ENCODE results near the gene BRD1. TPM values are rescaled to one million over a fixed set of nuclear protein-coding genes. Genes with fewer than 3 reads are reported as not detected.
A peak's percentile ranks its signal among the peaks of the same experiment; 100 is the strongest.

The BRD1 gene
- total and polyA plus RNA-seq, 8 donors, result 10.0 to 92.4 (median 30.4) TPM

DNA sequence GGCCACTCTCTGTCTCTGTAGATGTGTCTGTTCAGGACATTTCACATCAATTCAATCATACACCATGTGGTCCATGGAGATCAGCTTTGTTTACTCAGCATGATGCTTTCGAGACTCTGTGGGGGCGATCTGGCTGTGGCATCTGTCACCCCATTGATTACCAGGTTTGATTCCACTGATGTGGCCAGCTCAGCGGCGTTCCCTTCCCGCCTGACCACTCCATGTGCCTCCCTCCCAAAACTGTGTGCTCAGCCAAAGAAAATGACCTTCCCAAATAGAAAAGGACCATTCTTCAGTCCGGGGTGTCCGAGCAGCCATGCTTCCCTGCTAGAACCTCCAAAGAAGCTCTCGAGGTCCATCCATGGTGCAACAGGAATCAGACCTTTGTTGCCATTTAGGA lies 89.1 kb downstream of the BRD1 start:
- TF ChIP-seq EP300 (IDR thresholded peaks at IDR 0.05), result no peak
- TF ChIP-seq POLR2AphosphoS5 (IDR thresholded peaks at IDR 0.05), result no peak
- TF ChIP-seq POLR2A (IDR thresholded peaks at IDR 0.05), result no peak
- TF ChIP-seq, protein P1, sequence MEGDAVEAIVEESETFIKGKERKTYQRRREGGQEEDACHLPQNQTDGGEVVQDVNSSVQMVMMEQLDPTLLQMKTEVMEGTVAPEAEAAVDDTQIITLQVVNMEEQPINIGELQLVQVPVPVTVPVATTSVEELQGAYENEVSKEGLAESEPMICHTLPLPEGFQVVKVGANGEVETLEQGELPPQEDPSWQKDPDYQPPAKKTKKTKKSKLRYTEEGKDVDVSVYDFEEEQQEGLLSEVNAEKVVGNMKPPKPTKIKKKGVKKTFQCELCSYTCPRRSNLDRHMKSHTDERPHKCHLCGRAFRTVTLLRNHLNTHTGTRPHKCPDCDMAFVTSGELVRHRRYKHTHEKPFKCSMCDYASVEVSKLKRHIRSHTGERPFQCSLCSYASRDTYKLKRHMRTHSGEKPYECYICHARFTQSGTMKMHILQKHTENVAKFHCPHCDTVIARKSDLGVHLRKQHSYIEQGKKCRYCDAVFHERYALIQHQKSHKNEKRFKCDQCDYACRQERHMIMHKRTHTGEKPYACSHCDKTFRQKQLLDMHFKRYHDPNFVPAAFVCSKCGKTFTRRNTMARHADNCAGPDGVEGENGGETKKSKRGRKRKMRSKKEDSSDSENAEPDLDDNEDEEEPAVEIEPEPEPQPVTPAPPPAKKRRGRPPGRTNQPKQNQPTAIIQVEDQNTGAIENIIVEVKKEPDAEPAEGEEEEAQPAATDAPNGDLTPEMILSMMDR (IDR thresholded peaks at IDR 0.05), result no peak
- Histone ChIP-seq H3K27ac (no peak overlapping the region), H3K9me3 (peaks cover 0 to 17% (median 12%) of the 10 kb centered on the region in 4 donors), H3K27me3 (peaks cover 0 to 54% (median 10%) of the 10 kb centered on the region in 3 donors), H3K36me3 (no peaks in the 10 kb centered on the region), H3K4me3 (no peak overlapping the region), H3K4me1 (no peaks in the 10 kb centered on the region)
- intact Hi-C loops (cut with DNase I; ENCODE audit: low total_unique reads), result no loop called here
- WGBS, 5 donors, result 78 to 84% (median 79%) methylated on average over 8 of the region's 8 CpGs
- peak in 1 of 2 donors; percentile 19 for DNase-seq

DNA sequence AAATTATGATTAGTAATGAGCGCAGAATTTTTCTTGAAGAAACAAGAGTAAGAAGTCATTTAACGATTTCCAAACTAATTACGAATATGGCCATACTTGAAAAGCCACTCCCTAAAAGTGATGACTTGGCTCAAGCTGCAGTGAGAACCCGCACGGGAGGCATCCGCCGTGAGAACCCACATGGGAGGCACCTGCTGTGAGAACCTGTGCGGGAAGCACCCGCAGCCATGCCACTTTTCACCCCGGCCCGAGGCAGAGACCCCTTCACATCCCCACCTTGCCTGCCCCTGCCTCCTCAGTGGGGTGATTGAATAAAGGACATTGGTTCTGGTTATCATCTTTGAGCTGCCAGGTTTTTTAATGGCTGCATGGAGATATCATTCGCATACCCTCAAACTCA lies 89.7 kb downstream of the BRD1 start:
- WGBS, 5 donors, result 85 to 93% (median 92%) methylated on average over 12 of the region's 12 CpGs
- DNase-seq, result peak in 1 of 2 donors; percentile 13
- Histone ChIP-seq H3K9me3 (peaks cover 0 to 12% (median 7%) of the 10 kb centered on the region in 4 donors), H3K4me3 (no peak overlapping the region), H3K36me3 (no peaks in the 10 kb centered on the region), H3K27me3 (peaks cover 0 to 59% (median 10%) of the 10 kb centered on the region in 3 donors), H3K4me1 (no peaks in the 10 kb centered on the region), H3K27ac (no peak overlapping the region)
- TF ChIP-seq EP300 (IDR thresholded peaks at IDR 0.05) (no peak), POLR2AphosphoS5 (IDR thresholded peaks at IDR 0.05) (no peak), POLR2A (IDR thresholded peaks at IDR 0.05) (no peak)
- TF ChIP-seq, protein P1 (IDR thresholded peaks at IDR 0.05), result no peak
- intact Hi-C loops (cut with DNase I; ENCODE audit: low total_unique reads), result no loop called here

DNA sequence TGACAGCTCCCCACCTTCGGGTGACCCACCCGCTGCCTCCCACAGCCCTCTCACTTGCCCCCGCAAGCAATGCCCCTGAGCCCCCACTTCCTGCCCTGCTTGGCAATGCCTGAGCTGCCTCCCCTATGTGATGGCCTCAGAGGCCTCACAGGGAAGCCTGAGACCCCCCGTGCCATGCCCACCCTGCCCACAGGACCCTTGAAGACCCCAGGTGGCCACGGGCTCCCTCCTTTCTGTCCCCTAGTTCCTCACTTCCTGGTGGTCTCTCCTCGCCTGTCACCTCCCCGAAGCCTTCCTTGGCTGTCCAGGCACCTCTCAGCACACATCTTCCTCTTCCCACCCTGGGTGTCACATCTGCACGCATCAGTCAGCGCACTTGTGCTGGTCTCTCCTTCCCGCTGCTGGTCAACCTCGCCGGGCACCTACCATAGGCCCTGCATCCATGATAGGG lies 90.5 kb downstream of the BRD1 start:
- H3K36me3 ChIP-seq, result no peaks in the 10 kb centered on the region
- TF ChIP-seq EP300 (IDR thresholded peaks at IDR 0.05) (no peak), POLR2AphosphoS5 (IDR thresholded peaks at IDR 0.05) (no peak), POLR2A (IDR thresholded peaks at IDR 0.05) (no peak)
- TF ChIP-seq, protein P1 (IDR thresholded peaks at IDR 0.05), result no peak
- peaks cover 0 to 66% (median 10%) of the 10 kb centered on the region in 3 donors for H3K27me3 ChIP-seq
- peak in 1 of 2 donors; percentile 14 for DNase-seq
- WGBS, 5 donors, result 81 to 89% (median 86%) methylated on average over 10 to 12 of the region's 12 CpGs
- H3K4me3 ChIP-seq, result no peak overlapping the region
- no peaks in the 10 kb centered on the region for H3K4me1 ChIP-seq
- peaks cover 3 to 9% (median 5%) of the 10 kb centered on the region in 4 donors for H3K9me3 ChIP-seq
- H3K27ac ChIP-seq, result no peak overlapping the region
- intact Hi-C loops (cut with DNase I; ENCODE audit: low total_unique reads), result no loop called here

DNA sequence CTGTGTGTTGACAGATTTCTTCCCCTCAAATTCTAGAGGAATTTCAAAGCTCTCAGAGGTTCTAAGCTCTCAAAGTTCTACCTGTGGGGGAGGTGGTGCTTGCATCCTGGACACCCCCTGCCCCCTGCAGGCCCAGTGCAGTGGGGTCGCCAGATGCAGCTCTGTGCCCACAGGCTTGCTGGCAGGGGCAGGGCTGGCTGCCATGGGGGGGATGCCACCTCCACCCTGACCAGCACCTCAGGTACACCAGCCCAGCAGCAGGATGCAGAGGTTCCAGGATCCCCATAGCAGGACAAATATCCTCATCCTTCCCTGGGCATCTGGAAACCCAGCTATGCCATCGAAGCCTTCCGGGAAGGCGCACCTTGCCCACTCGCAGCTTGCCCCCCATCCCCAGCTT lies 91.1 kb downstream of the BRD1 start:
- H3K36me3 ChIP-seq, result no peaks in the 10 kb centered on the region
- no peak overlapping the region for H3K4me3 ChIP-seq
- H3K27ac ChIP-seq, result no peak overlapping the region
- intact Hi-C loops (cut with DNase I; ENCODE audit: low total_unique reads), result no loop called here
- peak in 1 of 2 donors; percentile 3 for DNase-seq
- peaks cover 0 to 69% (median 10%) of the 10 kb centered on the region in 3 donors for H3K27me3 ChIP-seq
- peaks cover 3 to 14% (median 7%) of the 10 kb centered on the region in 4 donors for H3K9me3 ChIP-seq
- 81 to 98% (median 89%) methylated on average over 1 to 5 of the region's 5 CpGs for WGBS, 5 donors
- no peaks in the 10 kb centered on the region for H3K4me1 ChIP-seq
- TF ChIP-seq, protein P1 (IDR thresholded peaks at IDR 0.05), result no peak
- TF ChIP-seq EP300 (IDR thresholded peaks at IDR 0.05), result no peak
- TF ChIP-seq POLR2AphosphoS5 (IDR thresholded peaks at IDR 0.05), result no peak
- TF ChIP-seq POLR2A (IDR thresholded peaks at IDR 0.05), result no peak
